IMR-90 (cell line): ENCODE data around the gene GPR32. TPM values are rescaled to one million over a fixed set of nuclear protein-coding genes. Genes with fewer than 3 reads are reported as not detected.
A peak's percentile ranks its signal among the peaks of the same experiment; 100 is the strongest.
"Not testable (repeated sequence)": the region's sequence is repeated elsewhere in the genome, so short reads cannot be mapped to it uniquely, and the experiment has no call there.

Experiments
- ATAC-seq: fragments of 200-7000 bp; cut with Tn5 transposase; 2 replicates; pipeline ENCODE4 v1.9.1; 2020; ENCODE audit warnings: low read depth, mild to moderate bottlenecking, moderate library complexity
- BruUV-seq: library from RNA; stranded (reverse); fragments of 400-500 nt; replicated peaks from 2 replicates; lab custom pipeline; 2021; lab: Mats Ljungman, UMichigan
- CTCF ChIA-PET: fragments of 300-600 bp; formaldehyde crosslinking; extraction: SDS; loops from one replicate; lab custom pipeline; 2021; ENCODE audit warnings: antibody characterized with exemption; lab: Yijun Ruan, JAX
- POLR2A ChIA-PET: fragments of 300-600 bp; sonication (Branson Sonifier 250); formaldehyde crosslinking; loops from one replicate; lab custom pipeline; 2022; ENCODE audit warnings: antibody characterized with exemption; ENCODE audit not compliant: unreplicated experiment; lab: Charles Lee
- DNase-seq: peaks from one replicate; pipeline ENCODE4 v3.0.0; 2013
- H2AFZ ChIP-seq: replicated peaks from 2 replicates; pipeline ENCODE3; 2013; ENCODE audit warnings: low read length, mild to moderate bottlenecking; ENCODE audit not compliant: poor library complexity
- H2AK5ac ChIP-seq: 2 replicates; pipeline ENCODE4 v1.6.1; 2013; ENCODE audit warnings: low read depth, low read length, inconsistent platforms
- H2AK9ac ChIP-seq: replicated peaks from 2 replicates; pipeline ENCODE3; 2013; ENCODE audit warnings: mild to moderate bottlenecking, low read depth, low read length, moderate library complexity; ENCODE audit not compliant: poor library complexity
- H2BK120ac ChIP-seq: 2 replicates; pipeline ENCODE4 v1.6.1; 2013; ENCODE audit warnings: low read depth, low read length, inconsistent platforms
- H2BK15ac ChIP-seq: 3 replicates; pipeline ENCODE4 v1.6.1; 2013; ENCODE audit warnings: low read depth, low read length, inconsistent platforms
- H2BK20ac ChIP-seq: 2 replicates; pipeline ENCODE4 v1.6.1; 2013; ENCODE audit warnings: low read depth, mild to moderate bottlenecking, inconsistent platforms, low read length, moderate library complexity
- H2BK5ac ChIP-seq: 2 replicates; pipeline ENCODE4 v1.6.1; 2013; ENCODE audit warnings: mild to moderate bottlenecking, low read depth, low read length, inconsistent platforms; ENCODE audit not compliant: poor library complexity, severe bottlenecking
- H3K14ac ChIP-seq: replicated peaks from 2 replicates; pipeline ENCODE4 v1.6.1; 2013; ENCODE audit warnings: low read depth, low read length, inconsistent platforms
- H3K18ac ChIP-seq: 2 replicates; pipeline ENCODE4 v1.6.1; 2013; ENCODE audit warnings: low read depth, low read length, control low read depth
- H3K23ac ChIP-seq: 2 replicates; pipeline ENCODE4 v1.6.1; 2013; ENCODE audit warnings: low read depth, low read length, inconsistent platforms
- H3K27ac ChIP-seq: 2 replicates; pipeline ENCODE4 v1.5.1; 2013; ENCODE audit warnings: mild to moderate bottlenecking, control low read depth, low read length; ENCODE audit not compliant: insufficient read depth
- H3K27me3 ChIP-seq: 2 replicates; pipeline ENCODE4 v1.6.1; 2013; ENCODE audit warnings: low read length; ENCODE audit not compliant: control insufficient read depth, insufficient read depth
- H3K36me3 ChIP-seq: 2 replicates; pipeline ENCODE4 v1.6.1; 2013; ENCODE audit warnings: low read length, mixed read lengths; ENCODE audit not compliant: control insufficient read depth, insufficient read depth
- H3K4ac ChIP-seq: 2 replicates; pipeline ENCODE4 v1.6.1; 2013; ENCODE audit warnings: low read depth, low read length, inconsistent platforms
- H3K4me1 ChIP-seq: 2 replicates; pipeline ENCODE4 v1.6.1; 2013; ENCODE audit warnings: low read length, mixed read lengths; ENCODE audit not compliant: control insufficient read depth, insufficient read depth
- H3K4me2 ChIP-seq: 2 replicates; pipeline ENCODE4 v1.6.1; 2013; ENCODE audit warnings: low read depth, mild to moderate bottlenecking, control low read depth, low read length, moderate library complexity
- H3K4me3 ChIP-seq: 2 replicates; pipeline ENCODE4 v1.5.1; 2013; ENCODE audit warnings: low read depth, mild to moderate bottlenecking, control low read depth, low read length, moderate library complexity; ENCODE audit not compliant: insufficient read depth
- H3K56ac ChIP-seq: 2 replicates; pipeline ENCODE4 v1.6.1; 2013; ENCODE audit warnings: low read length, inconsistent platforms; ENCODE audit not compliant: insufficient read depth; ENCODE audit errors: extremely low read depth
- H3K79me1 ChIP-seq, 2 experiments: 2 replicates each; pipeline ENCODE4 v1.6.1; 2013; ENCODE audit warnings: low read length in 2 of 2, inconsistent platforms in 1 of 2, low read depth in 1 of 2
- H3K9ac ChIP-seq: 2 replicates; pipeline ENCODE4 v1.6.1; 2013; ENCODE audit warnings: low read depth, low read length, control low read depth
- H3K9me1 ChIP-seq: 2 replicates; pipeline ENCODE4 v1.6.1; 2013; ENCODE audit warnings: low read length, inconsistent platforms; ENCODE audit not compliant: insufficient read depth
- H3K9me3 ChIP-seq: 2 replicates; pipeline ENCODE4 v1.6.1; 2013; ENCODE audit warnings: low read length; ENCODE audit not compliant: control insufficient read depth, insufficient read depth
- H4K20me1 ChIP-seq: 2 replicates; pipeline ENCODE4 v1.6.1; 2013; ENCODE audit warnings: low read length, inconsistent platforms; ENCODE audit not compliant: insufficient read depth
- H4K5ac ChIP-seq: 2 replicates; pipeline ENCODE4 v1.6.1; 2013; ENCODE audit warnings: mild to moderate bottlenecking, low read depth, low read length, control low read depth
- H4K8ac ChIP-seq, 2 experiments: 2 replicates each; pipeline ENCODE4 v1.6.1; 2013; ENCODE audit warnings: low read depth in 2 of 2, low read length in 2 of 2, control low read depth in 1 of 2, inconsistent platforms in 1 of 2
- H4K91ac ChIP-seq: 2 replicates; pipeline ENCODE4 v1.6.1; 2013; ENCODE audit warnings: low read depth, low read length, inconsistent platforms; ENCODE audit not compliant: insufficient read depth
- MAZ ChIP-seq: IDR thresholded peaks from 2 replicates; pipeline ENCODE4 v1.6.1; 2012; ENCODE audit warnings: low read depth, mild to moderate bottlenecking, low read length, improper control_type of control experiment, moderate library complexity, borderline replicate concordance
- POLR2A ChIP-seq: IDR thresholded peaks from 2 replicates; pipeline ENCODE4 v1.6.1; 2012; ENCODE audit warnings: mild to moderate bottlenecking, low read depth, low read length
- RAD21 ChIP-seq: IDR thresholded peaks from 2 replicates; pipeline ENCODE4 v1.6.1; 2012; ENCODE audit warnings: low read length, improper control_type of control experiment
- RCOR1 ChIP-seq: IDR thresholded peaks from 2 replicates; pipeline ENCODE4 v1.6.1; 2012; ENCODE audit warnings: mild to moderate bottlenecking, low read length, improper control_type of control experiment; ENCODE audit not compliant: insufficient replicate concordance
- USF2 ChIP-seq: fragments of 150-350 bp; IDR thresholded peaks from 2 replicates; pipeline ENCODE4 v1.6.1; 2017; ENCODE audit warnings: mild to moderate bottlenecking, antibody characterized with exemption, low read length, low read depth
- WGBS, 2 experiments: methylation state at CpG; one replicate each; pipeline versions ENCODE4 v1.1.5 to v1.1.7; 2013; ENCODE audit warnings: missing lambda C conversion rate in 2 of 2; ENCODE audit not compliant: insufficient read length in 1 of 2; ENCODE audit errors: extremely low coverage in 2 of 2; 5-methylcytosine and 5-hydroxymethylcytosine counted together
- dilution Hi-C: fragments of 300-500 bp; cut with HindIII; formaldehyde crosslinking; loops from one replicate; pipeline ENCODE4 v1.14.3; 2018; ENCODE audit warnings: low sequenced_read_pairs; ENCODE audit not compliant: unreplicated experiment
- in situ Hi-C: fragments of 300-500 bp; cut with MboI; formaldehyde crosslinking; loops from 3 replicates; pipeline ENCODE4 v1.14.3; 2019; ENCODE audit warnings: low sequenced_read_pairs, inconsistent platforms, mixed read lengths
- intact Hi-C: fragments of 100-400 bp; cut with micrococcal nuclease; formaldehyde crosslinking; loops from 2 replicates; pipeline ENCODE4 v1.10.0; 2022
- polyA plus RNA-seq, 3 experiments: library from polyadenylated mRNA; depleted of rRNA; stranded (reverse); fragments of >200 nt; gene quantifications; 2 replicates each; pipeline ENCODE4 v1.2.3, GENCODE V29; 2012; ENCODE audit warnings: low replicate concordance in 1 of 3
- total RNA-seq: library from RNA; depleted of rRNA; stranded (reverse); fragments of >200 nt; gene quantifications from 2 replicates; pipeline ENCODE4 v1.2.3, GENCODE V29; 2012

GPR32 gene
- total and polyA plus RNA-seq, 2 of the 4 experiments (the other 2 are of a cell fraction) = not detected

GRCh38 chr19:50772476-50772875 lies 2.2 kb downstream of the GPR32 start:
- dilution Hi-C loops (no loop called here), intact Hi-C loops (no loop called here)
- POLR2A ChIA-PET = no interaction called here

GRCh38 chr19:50772912-50773311 lies 2.6 kb downstream of the GPR32 start:
- H2BK5ac ChIP-seq, H4K8ac ChIP-seq, DNase-seq, H2BK20ac ChIP-seq, ATAC-seq, in situ Hi-C loops, H4K91ac ChIP-seq, H3K36me3 ChIP-seq, H4K20me1 ChIP-seq, H3K4me1 ChIP-seq, H3K56ac ChIP-seq, H3K4me2 ChIP-seq, H3K9me3 ChIP-seq, H3K4ac ChIP-seq, H3K27me3 ChIP-seq, POLR2A ChIA-PET, H3K18ac ChIP-seq, H3K9me1 ChIP-seq, H3K23ac ChIP-seq, H3K9ac ChIP-seq, H3K79me1 ChIP-seq, H2AK5ac ChIP-seq, H3K14ac ChIP-seq, intact Hi-C loops, BruUV-seq, H2BK120ac ChIP-seq, H3K27ac ChIP-seq, H2AK9ac ChIP-seq, H3K4me3 ChIP-seq, dilution Hi-C loops, H2AFZ ChIP-seq, H4K5ac ChIP-seq, H2BK15ac ChIP-seq: not testable (repeated sequence)
- CTCF ChIA-PET = interaction anchor here (1.0 kb wide), 1 partner anchor 48 kb away, joined by 3 read pairs; no protein-coding TSS in a partner anchor
- 86% methylated on average over 1 of the region's 3 CpGs; no CpG with 5 or more reads in 1 of the 2 experiments for WGBS, 2 experiments

More at GRCh38 chr19:50772476-50772875, 2.2 kb downstream of the GPR32 start:
- Histone ChIP-seq H2BK5ac (no peak overlapping the region), H3K4me2 (no peak overlapping the region), H4K5ac (no peak overlapping the region), H2AFZ (no peak overlapping the region), H3K27me3 (peaks cover 2% of the 10 kb centered on the region), H4K8ac (no peak overlapping the region), H3K23ac (no peak overlapping the region), H3K9ac (no peak overlapping the region), H2BK15ac (no peak overlapping the region), H3K4ac (no peak overlapping the region), H3K4me3 (no peak overlapping the region), H3K18ac (no peak overlapping the region), H3K27ac (no peak overlapping the region), H4K20me1 (no peaks in the 10 kb centered on the region), H3K9me3 (no peaks in the 10 kb centered on the region), H2AK9ac (no peak overlapping the region), H3K9me1 (no peaks in the 10 kb centered on the region), H2AK5ac (no peak overlapping the region), H3K14ac (no peak overlapping the region), H3K4me1 (no peaks in the 10 kb centered on the region), H3K79me1 (no peaks in the 10 kb centered on the region), H2BK20ac (no peak overlapping the region), H4K91ac (no peak overlapping the region), H3K56ac (no peak overlapping the region), H2BK120ac (no peak overlapping the region), H3K36me3 (no peaks in the 10 kb centered on the region)
- CTCF ChIA-PET = no interaction called here
- TF ChIP-seq RAD21 (no peak), POLR2A (no peak), USF2 (peak; percentile 81), RCOR1 (no peak), MAZ (no peak)
- in situ Hi-C loops = no loop called here
- DNase-seq = peak; percentile 24
- no TSS peak for BruUV-seq
- no peak for ATAC-seq
- WGBS, 2 experiments = no CpG with 5 or more reads among the region's 2 CpGs
